WTC11 (cell line): Measurements from ENCODE around the gene SMC1B. TPM values are rescaled to one million over a fixed set of nuclear protein-coding genes. Genes with fewer than 3 reads are reported as not detected.
A peak's percentile ranks its signal among the peaks of the same experiment; 100 is the strongest.

Experiments used
- ATAC-seq: fragments of 200-7000 bp; cut with Tn5 transposase; 2 replicates; pipeline ENCODE4 v1.10.0; 2021; ENCODE audit warnings: mild to moderate bottlenecking, moderate library complexity
- CTCF ChIA-PET: fragments of 300-600 bp; sonication (Branson Sonifier 250); formaldehyde crosslinking; loops from one replicate; lab custom pipeline; 2021; ENCODE audit warnings: antibody characterized with exemption; lab: Charles Lee
- POLR2A ChIA-PET: fragments of 350-600 bp; sonication (Branson Sonifier 250); formaldehyde crosslinking; loops from one replicate; lab custom pipeline; 2021; ENCODE audit warnings: antibody characterized with exemption; lab: Charles Lee
- DNase-seq: peaks from one replicate; pipeline ENCODE4 v3.0.0; 2021; ENCODE audit warnings: low spot score
- H3K27ac Mint-ChIP-seq: 2 replicates; pipeline ENCODE4 v1.8.0; 2021; ENCODE audit warnings: mixed read lengths
- H3K27me3 Mint-ChIP-seq: 2 replicates; pipeline ENCODE4 v1.8.0; 2021; ENCODE audit warnings: low read depth, mild to moderate bottlenecking, moderate library complexity, mixed read lengths
- H3K36me3 Mint-ChIP-seq: 2 replicates; pipeline ENCODE4 v1.8.0; 2021; ENCODE audit warnings: mixed read lengths
- H3K4me1 Mint-ChIP-seq: 2 replicates; pipeline ENCODE4 v1.8.0; 2022; ENCODE audit warnings: mixed read lengths
- H3K4me3 Mint-ChIP-seq: 2 replicates; pipeline ENCODE4 v1.8.0; 2021; ENCODE audit warnings: mild to moderate bottlenecking, moderate library complexity, mixed read lengths
- H3K9me3 Mint-ChIP-seq: 2 replicates; pipeline ENCODE4 v1.8.0; 2021; ENCODE audit warnings: mixed read lengths
- CREM ChIP-seq: sonication (generic); formaldehyde crosslinking; IDR thresholded peaks from 2 replicates; pipeline ENCODE4 v1.8.1; 2022; ENCODE audit warnings: mild to moderate bottlenecking, missing genetic modification reagents, moderate library complexity
- ESRRA ChIP-seq: sonication (generic); formaldehyde crosslinking; IDR thresholded peaks from 2 replicates; pipeline ENCODE4 v1.8.1; 2022; ENCODE audit warnings: mild to moderate bottlenecking, missing genetic modification reagents, borderline replicate concordance
- ETV6 ChIP-seq: sonication (generic); formaldehyde crosslinking; IDR thresholded peaks from 2 replicates; pipeline ENCODE4 v1.8.1; 2022; ENCODE audit warnings: mild to moderate bottlenecking, missing genetic modification reagents
- GRHL2 ChIP-seq: fragments of 250-450 bp; sonication (Bioruptor Pico); IDR thresholded peaks from 2 replicates; pipeline ENCODE4 v1.8.0; 2022; ENCODE audit warnings: mild to moderate bottlenecking, moderate library complexity; ENCODE audit not compliant: insufficient replicate concordance, severe bottlenecking
- IRF2 ChIP-seq: sonication (generic); formaldehyde crosslinking; IDR thresholded peaks from 2 replicates; pipeline ENCODE4 v1.8.0; 2022; ENCODE audit warnings: low read depth, missing genetic modification reagents, borderline replicate concordance
- RELA ChIP-seq: sonication (generic); formaldehyde crosslinking; IDR thresholded peaks from 2 replicates; pipeline ENCODE4 v1.8.1; 2022; ENCODE audit warnings: missing genetic modification reagents, mild to moderate bottlenecking, borderline replicate concordance
- ZNF138 ChIP-seq: sonication (generic); formaldehyde crosslinking; conservative IDR thresholded peaks from 2 replicates; pipeline ENCODE4 v1.8.1; 2022; ENCODE audit warnings: mild to moderate bottlenecking, moderate library complexity, missing genetic modification reagents
- ZNF219 ChIP-seq: sonication (generic); formaldehyde crosslinking; IDR thresholded peaks from 2 replicates; pipeline ENCODE4 v1.8.0; 2023; ENCODE audit warnings: missing genetic modification reagents, mild to moderate bottlenecking, borderline replicate concordance
- ZNF317 ChIP-seq: sonication (generic); formaldehyde crosslinking; IDR thresholded peaks from 2 replicates; pipeline ENCODE4 v1.8.1; 2023; ENCODE audit warnings: low read depth, mild to moderate bottlenecking, moderate library complexity, missing genetic modification reagents, borderline replicate concordance
- ZNF396 ChIP-seq: fragments of 250-450 bp; sonication (Bioruptor Pico); IDR thresholded peaks from 2 replicates; pipeline ENCODE4 v1.8.0; 2021; ENCODE audit warnings: mild to moderate bottlenecking, moderate library complexity, borderline replicate concordance
- total RNA-seq: library from RNA; stranded (reverse); gene quantifications from 3 replicates; pipeline ENCODE4 v1.2.3, GENCODE V29; 2021
- TF ChIP-seq, protein P1 (sequence below): sonication (generic); formaldehyde crosslinking; IDR thresholded peaks from 2 replicates; pipeline ENCODE4 v1.8.0; 2023; ENCODE audit warnings: missing genetic modification reagents
- TF ChIP-seq, protein P2 (sequence below): fragments of 200-600 bp; IDR thresholded peaks from 2 replicates; pipeline ENCODE4 v1.8.0; 2022; ENCODE audit warnings: antibody characterized with exemption
- TF ChIP-seq, protein P3 (sequence below): sonication (generic); formaldehyde crosslinking; IDR thresholded peaks from 2 replicates; pipeline ENCODE4 v1.8.0; 2023; ENCODE audit warnings: missing genetic modification reagents, mild to moderate bottlenecking, borderline replicate concordance
- TF ChIP-seq, protein P4 (sequence below): sonication (generic); formaldehyde crosslinking; IDR thresholded peaks from 2 replicates; pipeline ENCODE4 v1.8.1; 2022; ENCODE audit warnings: missing genetic modification reagents, borderline replicate concordance
- TF ChIP-seq, protein P5 (sequence below): fragments of 250-450 bp; sonication (Bioruptor Pico); IDR thresholded peaks from 2 replicates; pipeline ENCODE4 v1.9.0; 2021; ENCODE audit warnings: moderate library complexity, mild to moderate bottlenecking, inconsistent platforms, borderline replicate concordance
- TF ChIP-seq, protein P6 (sequence below): fragments of 250-450 bp; sonication (Bioruptor Pico); IDR thresholded peaks from 2 replicates; pipeline ENCODE4 v1.8.0; 2021; ENCODE audit warnings: mild to moderate bottlenecking
- TF ChIP-seq, protein P7 (sequence below): sonication (generic); formaldehyde crosslinking; IDR thresholded peaks from 2 replicates; pipeline ENCODE4 v1.8.1; 2023; ENCODE audit warnings: mild to moderate bottlenecking, missing genetic modification reagents, borderline replicate concordance
- TF ChIP-seq, protein P8 (sequence below): sonication (generic); formaldehyde crosslinking; conservative IDR thresholded peaks from 2 replicates; pipeline ENCODE4 v1.8.1; 2022; ENCODE audit warnings: mild to moderate bottlenecking, missing genetic modification reagents

Gene SMC1B
- total RNA-seq, 1 experiment from 2014 or later: 0.07 TPM

DNA sequence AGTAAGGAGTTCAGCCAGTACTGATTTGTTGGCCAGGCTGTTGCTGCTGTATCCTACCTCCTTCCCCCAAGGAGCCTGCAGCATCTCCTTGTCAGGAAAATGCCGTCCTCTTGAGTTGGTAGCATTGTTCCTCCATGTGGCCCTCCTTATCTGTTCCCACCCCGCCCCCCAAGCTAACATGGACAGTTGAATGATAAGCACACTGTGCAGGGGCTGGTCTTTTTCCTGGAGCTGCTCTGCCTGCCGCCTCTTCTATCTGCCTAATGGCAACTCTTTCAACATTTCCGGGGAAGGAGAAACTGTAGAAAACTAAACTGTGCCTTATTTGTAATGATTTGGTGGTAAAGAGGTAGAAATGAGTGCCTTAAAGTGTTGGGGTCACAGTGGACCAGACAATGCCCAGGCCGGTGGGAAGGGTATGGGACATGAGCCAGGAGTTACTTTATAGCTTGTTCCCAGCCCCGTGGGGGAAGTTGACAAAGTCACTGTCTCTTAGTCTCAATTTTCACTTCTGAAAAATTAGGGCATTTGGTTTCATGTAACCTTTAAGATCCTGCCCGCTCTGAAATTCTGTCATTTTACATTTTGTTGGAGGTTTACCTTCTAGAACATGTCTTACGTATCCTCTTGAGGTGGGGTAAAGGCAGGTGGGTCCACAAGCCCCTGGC, 99.2 kb downstream of the SMC1B start:
- no peak for DNase-seq
- Mint-ChIP-seq H3K27me3 (peaks cover 4% of the 10 kb centered on the region; the same call in 1 of the 2 replicates), H3K4me1 (peaks cover 41% of the 10 kb centered on the region), H3K27ac (no peak overlapping the region), H3K9me3 (no peaks in the 10 kb centered on the region), H3K4me3 (no peak overlapping the region), H3K36me3 (no peaks in the 10 kb centered on the region; the same call in 1 of the 2 replicates)
- CTCF ChIA-PET: no interaction called here
- POLR2A ChIA-PET: no interaction called here
- TF ChIP-seq, protein P1, sequence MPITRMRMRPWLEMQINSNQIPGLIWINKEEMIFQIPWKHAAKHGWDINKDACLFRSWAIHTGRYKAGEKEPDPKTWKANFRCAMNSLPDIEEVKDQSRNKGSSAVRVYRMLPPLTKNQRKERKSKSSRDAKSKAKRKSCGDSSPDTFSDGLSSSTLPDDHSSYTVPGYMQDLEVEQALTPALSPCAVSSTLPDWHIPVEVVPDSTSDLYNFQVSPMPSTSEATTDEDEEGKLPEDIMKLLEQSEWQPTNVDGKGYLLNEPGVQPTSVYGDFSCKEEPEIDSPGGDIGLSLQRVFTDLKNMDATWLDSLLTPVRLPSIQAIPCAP (CRISPR knock-in tag): no peak
- TF ChIP-seq ZNF138 (CRISPR knock-in tag): no peak
- TF ChIP-seq, protein P2, sequence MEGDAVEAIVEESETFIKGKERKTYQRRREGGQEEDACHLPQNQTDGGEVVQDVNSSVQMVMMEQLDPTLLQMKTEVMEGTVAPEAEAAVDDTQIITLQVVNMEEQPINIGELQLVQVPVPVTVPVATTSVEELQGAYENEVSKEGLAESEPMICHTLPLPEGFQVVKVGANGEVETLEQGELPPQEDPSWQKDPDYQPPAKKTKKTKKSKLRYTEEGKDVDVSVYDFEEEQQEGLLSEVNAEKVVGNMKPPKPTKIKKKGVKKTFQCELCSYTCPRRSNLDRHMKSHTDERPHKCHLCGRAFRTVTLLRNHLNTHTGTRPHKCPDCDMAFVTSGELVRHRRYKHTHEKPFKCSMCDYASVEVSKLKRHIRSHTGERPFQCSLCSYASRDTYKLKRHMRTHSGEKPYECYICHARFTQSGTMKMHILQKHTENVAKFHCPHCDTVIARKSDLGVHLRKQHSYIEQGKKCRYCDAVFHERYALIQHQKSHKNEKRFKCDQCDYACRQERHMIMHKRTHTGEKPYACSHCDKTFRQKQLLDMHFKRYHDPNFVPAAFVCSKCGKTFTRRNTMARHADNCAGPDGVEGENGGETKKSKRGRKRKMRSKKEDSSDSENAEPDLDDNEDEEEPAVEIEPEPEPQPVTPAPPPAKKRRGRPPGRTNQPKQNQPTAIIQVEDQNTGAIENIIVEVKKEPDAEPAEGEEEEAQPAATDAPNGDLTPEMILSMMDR: no peak
- TF ChIP-seq, protein P3, sequence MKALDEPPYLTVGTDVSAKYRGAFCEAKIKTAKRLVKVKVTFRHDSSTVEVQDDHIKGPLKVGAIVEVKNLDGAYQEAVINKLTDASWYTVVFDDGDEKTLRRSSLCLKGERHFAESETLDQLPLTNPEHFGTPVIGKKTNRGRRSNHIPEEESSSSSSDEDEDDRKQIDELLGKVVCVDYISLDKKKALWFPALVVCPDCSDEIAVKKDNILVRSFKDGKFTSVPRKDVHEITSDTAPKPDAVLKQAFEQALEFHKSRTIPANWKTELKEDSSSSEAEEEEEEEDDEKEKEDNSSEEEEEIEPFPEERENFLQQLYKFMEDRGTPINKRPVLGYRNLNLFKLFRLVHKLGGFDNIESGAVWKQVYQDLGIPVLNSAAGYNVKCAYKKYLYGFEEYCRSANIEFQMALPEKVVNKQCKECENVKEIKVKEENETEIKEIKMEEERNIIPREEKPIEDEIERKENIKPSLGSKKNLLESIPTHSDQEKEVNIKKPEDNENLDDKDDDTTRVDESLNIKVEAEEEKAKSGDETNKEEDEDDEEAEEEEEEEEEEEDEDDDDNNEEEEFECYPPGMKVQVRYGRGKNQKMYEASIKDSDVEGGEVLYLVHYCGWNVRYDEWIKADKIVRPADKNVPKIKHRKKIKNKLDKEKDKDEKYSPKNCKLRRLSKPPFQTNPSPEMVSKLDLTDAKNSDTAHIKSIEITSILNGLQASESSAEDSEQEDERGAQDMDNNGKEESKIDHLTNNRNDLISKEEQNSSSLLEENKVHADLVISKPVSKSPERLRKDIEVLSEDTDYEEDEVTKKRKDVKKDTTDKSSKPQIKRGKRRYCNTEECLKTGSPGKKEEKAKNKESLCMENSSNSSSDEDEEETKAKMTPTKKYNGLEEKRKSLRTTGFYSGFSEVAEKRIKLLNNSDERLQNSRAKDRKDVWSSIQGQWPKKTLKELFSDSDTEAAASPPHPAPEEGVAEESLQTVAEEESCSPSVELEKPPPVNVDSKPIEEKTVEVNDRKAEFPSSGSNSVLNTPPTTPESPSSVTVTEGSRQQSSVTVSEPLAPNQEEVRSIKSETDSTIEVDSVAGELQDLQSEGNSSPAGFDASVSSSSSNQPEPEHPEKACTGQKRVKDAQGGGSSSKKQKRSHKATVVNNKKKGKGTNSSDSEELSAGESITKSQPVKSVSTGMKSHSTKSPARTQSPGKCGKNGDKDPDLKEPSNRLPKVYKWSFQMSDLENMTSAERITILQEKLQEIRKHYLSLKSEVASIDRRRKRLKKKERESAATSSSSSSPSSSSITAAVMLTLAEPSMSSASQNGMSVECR (CRISPR knock-in tag): no peak
- TF ChIP-seq ETV6: no peak
- TF ChIP-seq, protein P4, sequence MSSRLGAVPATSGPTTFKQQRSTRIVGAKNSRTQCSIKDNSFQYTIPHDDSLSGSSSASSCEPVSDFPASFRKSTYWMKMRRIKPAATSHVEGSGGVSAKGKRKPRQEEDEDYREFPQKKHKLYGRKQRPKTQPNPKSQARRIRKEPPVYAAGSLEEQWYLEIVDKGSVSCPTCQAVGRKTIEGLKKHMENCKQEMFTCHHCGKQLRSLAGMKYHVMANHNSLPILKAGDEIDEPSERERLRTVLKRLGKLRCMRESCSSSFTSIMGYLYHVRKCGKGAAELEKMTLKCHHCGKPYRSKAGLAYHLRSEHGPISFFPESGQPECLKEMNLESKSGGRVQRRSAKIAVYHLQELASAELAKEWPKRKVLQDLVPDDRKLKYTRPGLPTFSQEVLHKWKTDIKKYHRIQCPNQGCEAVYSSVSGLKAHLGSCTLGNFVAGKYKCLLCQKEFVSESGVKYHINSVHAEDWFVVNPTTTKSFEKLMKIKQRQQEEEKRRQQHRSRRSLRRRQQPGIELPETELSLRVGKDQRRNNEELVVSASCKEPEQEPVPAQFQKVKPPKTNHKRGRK: no peak
- ATAC-seq: no peak

DNA sequence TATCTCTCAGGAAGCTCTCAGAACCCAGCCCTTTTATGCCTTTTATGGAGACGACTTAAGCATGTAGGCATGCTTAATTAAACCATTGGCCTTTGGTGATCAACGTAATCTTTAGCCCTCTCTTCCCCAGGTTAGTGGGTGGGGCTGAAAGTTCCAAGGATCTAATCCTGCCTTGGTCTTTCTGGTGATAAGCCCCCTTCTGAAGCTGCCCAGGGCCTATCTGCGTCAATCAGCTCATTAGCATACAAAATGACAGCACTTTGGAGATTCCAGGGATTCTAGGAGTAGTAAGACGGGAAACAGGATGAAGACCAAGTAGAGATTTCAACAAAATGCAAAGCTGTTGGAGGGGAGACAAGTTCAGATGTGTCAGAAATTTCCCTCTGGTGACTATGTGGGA, 100.5 kb downstream of the SMC1B start:
- DNase-seq: no peak
- POLR2A ChIA-PET: no interaction called here
- Mint-ChIP-seq H3K4me3 (no peak overlapping the region), H3K36me3 (no peaks in the 10 kb centered on the region; the same call in 1 of the 2 replicates), H3K27ac (peak overlapping the region; percentile 65), H3K27me3 (peaks cover 4% of the 10 kb centered on the region; the same call in 1 of the 2 replicates), H3K4me1 (peaks cover 39% of the 10 kb centered on the region), H3K9me3 (no peaks in the 10 kb centered on the region)
- no peak for ATAC-seq
- CTCF ChIA-PET: interaction anchor here (0.5 to 1.0 kb wide), 3 partner anchors 30 to 694 kb away, joined by 3 read pairs; no protein-coding TSS in a partner anchor
- TF ChIP-seq GRHL2 (CRISPR knock-in tag) (no peak), ZNF396 (CRISPR knock-in tag) (no peak), ESRRA (CRISPR knock-in tag) (no peak), CREM (no peak), ZNF138 (CRISPR knock-in tag) (no peak), IRF2 (CRISPR knock-in tag) (no peak), ZNF219 (CRISPR knock-in tag) (no peak), ZNF317 (CRISPR knock-in tag) (no peak), RELA (CRISPR knock-in tag) (no peak)
- TF ChIP-seq, protein P5, sequence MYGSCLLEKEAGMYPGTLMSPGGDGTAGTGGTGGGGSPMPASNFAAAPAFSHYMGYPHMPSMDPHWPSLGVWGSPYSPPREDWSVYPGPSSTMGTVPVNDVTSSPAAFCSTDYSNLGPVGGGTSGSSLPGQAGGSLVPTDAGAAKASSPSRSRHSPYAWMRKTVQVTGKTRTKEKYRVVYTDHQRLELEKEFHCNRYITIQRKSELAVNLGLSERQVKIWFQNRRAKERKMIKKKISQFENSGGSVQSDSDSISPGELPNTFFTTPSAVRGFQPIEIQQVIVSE (CRISPR knock-in tag): no peak
- TF ChIP-seq, protein P6, sequence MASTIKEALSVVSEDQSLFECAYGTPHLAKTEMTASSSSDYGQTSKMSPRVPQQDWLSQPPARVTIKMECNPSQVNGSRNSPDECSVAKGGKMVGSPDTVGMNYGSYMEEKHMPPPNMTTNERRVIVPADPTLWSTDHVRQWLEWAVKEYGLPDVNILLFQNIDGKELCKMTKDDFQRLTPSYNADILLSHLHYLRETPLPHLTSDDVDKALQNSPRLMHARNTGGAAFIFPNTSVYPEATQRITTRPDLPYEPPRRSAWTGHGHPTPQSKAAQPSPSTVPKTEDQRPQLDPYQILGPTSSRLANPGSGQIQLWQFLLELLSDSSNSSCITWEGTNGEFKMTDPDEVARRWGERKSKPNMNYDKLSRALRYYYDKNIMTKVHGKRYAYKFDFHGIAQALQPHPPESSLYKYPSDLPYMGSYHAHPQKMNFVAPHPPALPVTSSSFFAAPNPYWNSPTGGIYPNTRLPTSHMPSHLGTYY (CRISPR knock-in tag): no peak
- TF ChIP-seq, protein P7, sequence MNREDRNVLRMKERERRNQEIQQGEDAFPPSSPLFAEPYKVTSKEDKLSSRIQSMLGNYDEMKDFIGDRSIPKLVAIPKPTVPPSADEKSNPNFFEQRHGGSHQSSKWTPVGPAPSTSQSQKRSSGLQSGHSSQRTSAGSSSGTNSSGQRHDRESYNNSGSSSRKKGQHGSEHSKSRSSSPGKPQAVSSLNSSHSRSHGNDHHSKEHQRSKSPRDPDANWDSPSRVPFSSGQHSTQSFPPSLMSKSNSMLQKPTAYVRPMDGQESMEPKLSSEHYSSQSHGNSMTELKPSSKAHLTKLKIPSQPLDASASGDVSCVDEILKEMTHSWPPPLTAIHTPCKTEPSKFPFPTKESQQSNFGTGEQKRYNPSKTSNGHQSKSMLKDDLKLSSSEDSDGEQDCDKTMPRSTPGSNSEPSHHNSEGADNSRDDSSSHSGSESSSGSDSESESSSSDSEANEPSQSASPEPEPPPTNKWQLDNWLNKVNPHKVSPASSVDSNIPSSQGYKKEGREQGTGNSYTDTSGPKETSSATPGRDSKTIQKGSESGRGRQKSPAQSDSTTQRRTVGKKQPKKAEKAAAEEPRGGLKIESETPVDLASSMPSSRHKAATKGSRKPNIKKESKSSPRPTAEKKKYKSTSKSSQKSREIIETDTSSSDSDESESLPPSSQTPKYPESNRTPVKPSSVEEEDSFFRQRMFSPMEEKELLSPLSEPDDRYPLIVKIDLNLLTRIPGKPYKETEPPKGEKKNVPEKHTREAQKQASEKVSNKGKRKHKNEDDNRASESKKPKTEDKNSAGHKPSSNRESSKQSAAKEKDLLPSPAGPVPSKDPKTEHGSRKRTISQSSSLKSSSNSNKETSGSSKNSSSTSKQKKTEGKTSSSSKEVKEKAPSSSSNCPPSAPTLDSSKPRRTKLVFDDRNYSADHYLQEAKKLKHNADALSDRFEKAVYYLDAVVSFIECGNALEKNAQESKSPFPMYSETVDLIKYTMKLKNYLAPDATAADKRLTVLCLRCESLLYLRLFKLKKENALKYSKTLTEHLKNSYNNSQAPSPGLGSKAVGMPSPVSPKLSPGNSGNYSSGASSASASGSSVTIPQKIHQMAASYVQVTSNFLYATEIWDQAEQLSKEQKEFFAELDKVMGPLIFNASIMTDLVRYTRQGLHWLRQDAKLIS: no peak
- TF ChIP-seq, protein P8, sequence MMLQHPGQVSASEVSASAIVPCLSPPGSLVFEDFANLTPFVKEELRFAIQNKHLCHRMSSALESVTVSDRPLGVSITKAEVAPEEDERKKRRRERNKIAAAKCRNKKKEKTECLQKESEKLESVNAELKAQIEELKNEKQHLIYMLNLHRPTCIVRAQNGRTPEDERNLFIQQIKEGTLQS (CRISPR knock-in tag): no peak
